H1 (cell line): ENCODE measurements around the gene SOX8. TPM values are rescaled to one million over a fixed set of nuclear protein-coding genes. Genes with fewer than 3 reads are reported as not detected.

Experiments
- CTCF ChIA-PET: fragments of 300-600 bp; sonication (Branson Sonifier 250); formaldehyde crosslinking; loops from one replicate; lab custom pipeline; 2021; ENCODE audit not compliant: partially characterized antibody; lab: Charles Lee
- POLR2A ChIA-PET: fragments of 300-600 bp; sonication (Branson Sonifier 250); formaldehyde crosslinking; loops from one replicate; lab custom pipeline; 2021; ENCODE audit warnings: inconsistent platforms; ENCODE audit not compliant: partially characterized antibody; lab: Charles Lee
- DNase-seq, 2 experiments: peaks; one replicate each; pipeline versions ENCODE4 v3.0.0 to v3.0.0-alpha.2; 2010 to 2022; ENCODE audit warnings: low spot score in 2 of 2, low read depth in 1 of 2, mixed read lengths in 1 of 2
- FAIRE-seq: peaks from 2 replicates; lab custom pipeline; 2011; peaks lifted over from hg19 to GRCh38; lab: Jason Lieb, UNC
- H2AFZ ChIP-seq: 2 replicates; pipeline ENCODE4 v1.8.1; 2012; ENCODE audit warnings: low read length, inconsistent platforms
- H2AK5ac ChIP-seq: 2 replicates; pipeline ENCODE4 v1.6.1; 2013; ENCODE audit warnings: low read depth, low read length
- H2BK120ac ChIP-seq: replicated peaks from 2 replicates; pipeline ENCODE3; 2013; ENCODE audit warnings: low read depth, low read length, inconsistent platforms
- H2BK12ac ChIP-seq: 2 replicates; pipeline ENCODE4 v1.6.1; 2013; ENCODE audit warnings: low read depth, low read length
- H2BK15ac ChIP-seq: 2 replicates; pipeline ENCODE4 v1.6.1; 2013; ENCODE audit warnings: low read length
- H2BK20ac ChIP-seq: 2 replicates; pipeline ENCODE4 v1.6.1; 2013; ENCODE audit warnings: low read length
- H2BK5ac ChIP-seq: 2 replicates; pipeline ENCODE4 v1.6.1; 2013; ENCODE audit warnings: low read depth, low read length
- H3K14ac ChIP-seq: 2 replicates; pipeline ENCODE4 v1.6.1; 2013; ENCODE audit warnings: inconsistent platforms; ENCODE audit not compliant: insufficient read length
- H3K18ac ChIP-seq: 2 replicates; pipeline ENCODE4 v1.6.1; 2013; ENCODE audit warnings: low read length; ENCODE audit errors: extremely low read depth
- H3K23ac ChIP-seq: 2 replicates; pipeline ENCODE4 v1.6.1; 2013; ENCODE audit warnings: inconsistent platforms; ENCODE audit not compliant: insufficient read length
- H3K23me2 ChIP-seq: 2 replicates; pipeline ENCODE4 v1.6.1; 2013; ENCODE audit warnings: low read depth, low read length
- H3K27ac ChIP-seq: 2 replicates; pipeline ENCODE4 v1.6.1; 2011; ENCODE audit warnings: low read depth, low read length, inconsistent platforms
- H3K27me3 ChIP-seq, 4 experiments: replicated peaks in 1 of 4; 1 replicate in 1 of 4; 2 replicates in 3 of 4; pipeline versions ENCODE4 v1.6.1 to v1.8.1; 2011 to 2013; ENCODE audit warnings: low read length in 3 of 4, mild to moderate bottlenecking in 3 of 4, inconsistent platforms in 2 of 4, mixed read lengths in 2 of 4, moderate library complexity in 1 of 4; ENCODE audit not compliant: control insufficient read depth in 3 of 4, insufficient read depth in 3 of 4; ENCODE audit errors: extremely low read depth in 1 of 4
- H3K36me3 ChIP-seq, 4 experiments: 2 replicates each; pipeline versions ENCODE4 v1.6.1 to v1.8.1; 2011 to 2013; ENCODE audit warnings: mild to moderate bottlenecking in 4 of 4, low read length in 3 of 4, moderate library complexity in 2 of 4, control low read depth in 1 of 4, inconsistent platforms in 1 of 4; ENCODE audit not compliant: insufficient read depth in 4 of 4, control insufficient read depth in 2 of 4
- H3K4ac ChIP-seq: replicated peaks from 2 replicates; pipeline ENCODE3; 2013; ENCODE audit warnings: low read length, low read depth, mixed read lengths, inconsistent platforms; ENCODE audit not compliant: insufficient read length
- H3K4me1 ChIP-seq, 4 experiments: replicated peaks in 1 of 4; 1 replicate in 1 of 4; 2 replicates in 3 of 4; pipeline versions ENCODE4 v1.6.1 to v1.8.1; 2011 to 2013; ENCODE audit warnings: low read length in 3 of 4, inconsistent platforms in 2 of 4, mixed read lengths in 1 of 4; ENCODE audit not compliant: insufficient read depth in 4 of 4, control insufficient read depth in 3 of 4
- H3K4me2 ChIP-seq, 2 experiments: 2 replicates each; pipeline versions ENCODE4 v1.6.1 to v1.8.1; 2011 to 2013; ENCODE audit warnings: low read depth in 2 of 2, low read length in 2 of 2, control low read depth in 1 of 2, inconsistent platforms in 1 of 2, mild to moderate bottlenecking in 1 of 2; ENCODE audit not compliant: insufficient read depth in 1 of 2
- H3K4me3 ChIP-seq, 4 experiments: fragments of 200-600, 300-600 bp in 1 of 4; sonication (generic), shearing (Covaris generic), sonication (Bioruptor Twin) in 1 of 4; 2 replicates each; pipeline versions ENCODE4 v1.5.1 to v1.8.1; 2011 to 2016; ENCODE audit warnings: low read length in 4 of 4, low read depth in 3 of 4, control low read depth in 2 of 4, inconsistent platforms in 2 of 4, mild to moderate bottlenecking in 2 of 4, mixed read lengths in 1 of 4, moderate library complexity in 1 of 4; ENCODE audit not compliant: insufficient read depth in 2 of 4; ENCODE audit errors: extremely low read depth in 1 of 4
- H3K56ac ChIP-seq: replicated peaks from 2 replicates; pipeline ENCODE3; 2013; ENCODE audit warnings: low read depth, mild to moderate bottlenecking, mixed read lengths, low read length, inconsistent platforms; ENCODE audit not compliant: insufficient read length
- H3K79me1 ChIP-seq: 2 replicates; pipeline ENCODE4 v1.6.1; 2013; ENCODE audit warnings: low read depth, low read length, control low read depth
- H3K79me2 ChIP-seq, 2 experiments: 2 replicates each; pipeline versions ENCODE4 v1.6.1 to v1.8.1; 2012 to 2013; ENCODE audit warnings: low read length in 2 of 2, mild to moderate bottlenecking in 2 of 2, inconsistent platforms in 1 of 2; ENCODE audit not compliant: insufficient read depth in 2 of 2, control insufficient read depth in 1 of 2
- H3K9ac ChIP-seq, 4 experiments: replicated peaks in 1 of 4; 1 replicate in 1 of 4; 2 replicates in 3 of 4; pipeline versions ENCODE4 v1.6.1 to v1.8.1; 2011 to 2013; ENCODE audit warnings: low read depth in 3 of 4, low read length in 3 of 4, control low read depth in 2 of 4, mild to moderate bottlenecking in 2 of 4, moderate library complexity in 2 of 4, inconsistent platforms in 1 of 4; ENCODE audit errors: extremely low read depth in 1 of 4
- H3K9me3 ChIP-seq, 2 experiments: 2 replicates each; pipeline versions ENCODE4 v1.6.1 to v1.8.1; 2012 to 2013; ENCODE audit warnings: mild to moderate bottlenecking in 2 of 2, moderate library complexity in 2 of 2, control low read depth in 1 of 2, inconsistent platforms in 1 of 2, low read depth in 1 of 2, low read length in 1 of 2, mixed read lengths in 1 of 2; ENCODE audit not compliant: insufficient read depth in 2 of 2
- H4K20me1 ChIP-seq, 2 experiments: replicated peaks in 1 of 2; 2 replicates each; pipeline versions ENCODE3 to v1.8.1; 2011 to 2013; ENCODE audit warnings: inconsistent platforms in 2 of 2, low read length in 2 of 2, mild to moderate bottlenecking in 1 of 2; ENCODE audit not compliant: insufficient read depth in 2 of 2, control insufficient read depth in 1 of 2
- H4K5ac ChIP-seq: 2 replicates; pipeline ENCODE4 v1.6.1; 2013; ENCODE audit warnings: low read length, low read depth, mixed read lengths, inconsistent platforms; ENCODE audit not compliant: insufficient read length
- H4K8ac ChIP-seq: 2 replicates; pipeline ENCODE4 v1.8.0; 2013; ENCODE audit warnings: mild to moderate bottlenecking, moderate library complexity, low read length, inconsistent platforms; ENCODE audit not compliant: insufficient read depth; ENCODE audit errors: extremely low read depth
- H4K91ac ChIP-seq: replicated peaks from 2 replicates; pipeline ENCODE3; 2013; ENCODE audit warnings: low read length, mixed read lengths, inconsistent platforms; ENCODE audit not compliant: insufficient read length
- CBX5 ChIP-seq: fragments of 300-800, 300-1000 bp; sonication (generic); IDR thresholded peaks from 2 replicates; pipeline ENCODE4 v1.7.1; 2016; ENCODE audit warnings: antibody characterized with exemption, low read length, low read depth
- CBX8 ChIP-seq: fragments of 300-800, 300-1000 bp; sonication (generic); IDR thresholded peaks from 2 replicates; pipeline ENCODE4 v1.7.1; 2016; ENCODE audit warnings: low read depth, low read length, borderline replicate concordance
- CHD1 ChIP-seq: IDR thresholded peaks from 2 replicates; pipeline ENCODE4 v1.6.1; 2012; ENCODE audit warnings: low read depth, low read length, improper control_type of control experiment
- CREB1 ChIP-seq: IDR thresholded peaks from 2 replicates; pipeline ENCODE4 v1.6.1; 2012; ENCODE audit warnings: inconsistent platforms
- KDM5A ChIP-seq: fragments of 200-600 bp; IDR thresholded peaks from 2 replicates; pipeline ENCODE4 v1.7.1; 2012; ENCODE audit warnings: mild to moderate bottlenecking, low read length, inconsistent platforms, mixed read lengths
- RAD21 ChIP-seq, 2 experiments: IDR thresholded peaks in 1 of 2; conservative IDR thresholded peaks in 1 of 2; 2 replicates each; pipeline ENCODE4 v1.6.1; 2011; ENCODE audit warnings: low read depth in 2 of 2, low read length in 2 of 2, improper control_type of control experiment in 1 of 2, inconsistent platforms in 1 of 2, mild to moderate bottlenecking in 1 of 2, moderate library complexity in 1 of 2
- RNF2 ChIP-seq: fragments of 200-900, 300-1000 bp; sonication (generic); IDR thresholded peaks from 2 replicates; pipeline ENCODE4 v1.7.1; 2016; ENCODE audit warnings: borderline replicate concordance, low read depth, mild to moderate bottlenecking, antibody characterized with exemption, low read length; ENCODE audit not compliant: poor library complexity, severe bottlenecking; ENCODE audit errors: missing control alignments
- SAP30 ChIP-seq: fragments of 300-600 bp; sonication (generic); IDR thresholded peaks from 2 replicates; pipeline ENCODE4 v1.7.1; 2012; ENCODE audit warnings: low read length, moderate library complexity, mild to moderate bottlenecking, inconsistent platforms; ENCODE audit not compliant: insufficient read depth, insufficient replicate concordance
- SIRT6 ChIP-seq: IDR thresholded peaks from one replicate; pipeline ENCODE4 v1.7.1; 2012; ENCODE audit warnings: low read length, inconsistent platforms
- SP2 ChIP-seq: IDR thresholded peaks from 2 replicates; pipeline ENCODE4 v1.6.1; 2012; ENCODE audit warnings: mild to moderate bottlenecking, low read length, inconsistent platforms
- WGBS, 2 experiments: shearing (Covaris generic) in 1 of 2; methylation state at CpG; one replicate each; pipeline versions ENCODE4 v1.1.6 to v1.1.7; 2013 to 2015; ENCODE audit warnings: low lambda C conversion rate in 2 of 2, mixed read lengths in 2 of 2, inconsistent platforms in 1 of 2, low coverage in 1 of 2, missing lambda C conversion rate in 1 of 2; ENCODE audit not compliant: insufficient replicate concordance in 2 of 2, insufficient coverage in 1 of 2, insufficient read length in 1 of 2; ENCODE audit errors: extremely low coverage in 1 of 2, missing lambda C conversion rate in 1 of 2; 5-methylcytosine and 5-hydroxymethylcytosine counted together
- polyA plus RNA-seq, 7 experiments: library from polyadenylated mRNA; depleted of rRNA in 3 of 7; stranded (reverse) in 5 of 7; unstranded in 2 of 7; fragments of >200 nt in 5 of 7; fragments of 200-250 nt in 2 of 7; gene quantifications; 1 replicate in 5 of 7; 2 replicates in 1 of 7; 4 replicates in 1 of 7; pipeline versions ENCODE4 v1.2.1 to v1.2.3, GENCODE V29; 2011 to 2013; ENCODE audit warnings: missing spikeins in 2 of 7, mixed read lengths in 2 of 7
- total RNA-seq: library from RNA; stranded (reverse); fragmentation: NEBNext Ultra II Directional; extraction: Animal tissue kit (Norgen Biotek cat#: 25700); gene quantifications from 2 replicates; pipeline ENCODE4 v1.2.1, GENCODE V29; 2021
- TF ChIP-seq, protein P1 (sequence below): IDR thresholded peaks from 2 replicates; pipeline ENCODE4 v1.6.1; 2012; ENCODE audit warnings: inconsistent platforms

SOX8 gene
- total and polyA plus RNA-seq, 2 of the 8 experiments (the other 6 are each of a cell fraction or from before 2014, with no cell fraction given) = 2.2 to 5.7 TPM

DNA sequence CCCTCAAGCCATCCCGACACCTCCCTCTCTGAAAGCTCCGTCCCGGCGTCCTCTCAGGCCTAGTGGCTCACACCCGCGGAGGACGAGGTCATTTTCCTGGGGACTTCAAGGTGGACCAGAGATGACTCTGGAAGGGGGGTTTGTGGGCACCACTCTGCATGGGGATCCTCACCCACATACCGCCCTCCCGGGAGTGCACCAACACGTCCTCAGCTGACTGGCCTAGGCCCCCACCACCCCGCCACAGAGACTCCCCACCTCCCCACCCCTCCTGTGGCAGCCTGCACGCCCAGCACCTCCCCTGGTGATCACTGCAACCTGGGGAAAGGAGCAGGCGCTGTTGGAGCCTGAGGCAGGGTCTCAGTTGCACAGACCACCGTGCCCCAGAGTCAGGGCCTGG, 2.4 kb upstream of the SOX8 start:
- Histone ChIP-seq H3K9me3 (no peaks in the 10 kb centered on the region), H2BK15ac (no peak overlapping the region), H3K79me2 (no peaks in the 10 kb centered on the region), H3K36me3 (no peaks in the 10 kb centered on the region; a peak in 1 of 8 replicates), H2BK120ac (no peak overlapping the region), H2BK5ac (no peak overlapping the region), H3K23ac (no peak overlapping the region), H4K8ac (no peak overlapping the region), H4K20me1 (peaks cover 3 to 11% of the 10 kb centered on the region in 2 experiments), H3K14ac (no peak overlapping the region), H3K4me3 (no peak overlapping the region), H3K56ac (no peak overlapping the region), H3K4me2 (no peak overlapping the region; a peak in 1 of 4 replicates), H4K91ac (no peak overlapping the region), H2BK12ac (no peak overlapping the region), H3K9ac (no peak overlapping the region), H4K5ac (no peak overlapping the region), H3K23me2 (peaks cover 10% of the 10 kb centered on the region; the same call in 1 of the 2 replicates), H3K4ac (no peak overlapping the region), H2AFZ (no peak overlapping the region), H3K79me1 (no peaks in the 10 kb centered on the region), H3K27me3 (peaks cover 29 to 53% (median 41%) of the 10 kb centered on the region in 4 experiments), H3K18ac (no peak overlapping the region), H2AK5ac (no peak overlapping the region), H2BK20ac (no peak overlapping the region), H3K27ac (no peak overlapping the region), H3K4me1 (peaks cover 0 to 16% (median 7%) of the 10 kb centered on the region in 4 experiments; a peak in 6 of 7 replicates)
- 87% methylated on average over 10 of the region's 14 CpGs; no CpG with 5 or more reads in 1 of the 2 experiments for WGBS, 2 experiments
- CTCF ChIA-PET = no interaction called here
- no peak for DNase-seq
- no peak for TF ChIP-seq SAP30
- TF ChIP-seq CBX8 = no peak
- no peak for TF ChIP-seq CHD1
- TF ChIP-seq SP2 = no peak
- TF ChIP-seq, protein P1, sequence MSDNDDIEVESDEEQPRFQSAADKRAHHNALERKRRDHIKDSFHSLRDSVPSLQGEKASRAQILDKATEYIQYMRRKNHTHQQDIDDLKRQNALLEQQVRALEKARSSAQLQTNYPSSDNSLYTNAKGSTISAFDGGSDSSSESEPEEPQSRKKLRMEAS = no peak
- TF ChIP-seq KDM5A = no peak
- TF ChIP-seq SIRT6 = no peak
- no peak for TF ChIP-seq RAD21 (IDR thresholded peaks at IDR 0.05 in 1 of 2, conservative IDR thresholded peaks at IDR 0.05 in 1 of 2; ENCODE audit: low read depth in 2 of 2, low read length in 2 of 2)
- no peak for TF ChIP-seq RNF2
- TF ChIP-seq CREB1 = no peak
- TF ChIP-seq CBX5 = no peak
- POLR2A ChIA-PET = no interaction called here
- FAIRE-seq = no peak
